Measurements from ENCODE around the gene CERCAM.
A peak's percentile ranks its signal among the peaks of the same experiment; 100 is the strongest.
"Not testable (repeated sequence)": the region's sequence is repeated elsewhere in the genome, so short reads cannot be mapped to it uniquely, and the experiment has no call there.

CERCAM gene

GRCh38 chr9:128439273-128439672 lies 18.6 kb downstream of the CERCAM start:
- no peak for DNase-seq (ENCODE audit: low read depth)
- TF ChIP-seq, protein P1, sequence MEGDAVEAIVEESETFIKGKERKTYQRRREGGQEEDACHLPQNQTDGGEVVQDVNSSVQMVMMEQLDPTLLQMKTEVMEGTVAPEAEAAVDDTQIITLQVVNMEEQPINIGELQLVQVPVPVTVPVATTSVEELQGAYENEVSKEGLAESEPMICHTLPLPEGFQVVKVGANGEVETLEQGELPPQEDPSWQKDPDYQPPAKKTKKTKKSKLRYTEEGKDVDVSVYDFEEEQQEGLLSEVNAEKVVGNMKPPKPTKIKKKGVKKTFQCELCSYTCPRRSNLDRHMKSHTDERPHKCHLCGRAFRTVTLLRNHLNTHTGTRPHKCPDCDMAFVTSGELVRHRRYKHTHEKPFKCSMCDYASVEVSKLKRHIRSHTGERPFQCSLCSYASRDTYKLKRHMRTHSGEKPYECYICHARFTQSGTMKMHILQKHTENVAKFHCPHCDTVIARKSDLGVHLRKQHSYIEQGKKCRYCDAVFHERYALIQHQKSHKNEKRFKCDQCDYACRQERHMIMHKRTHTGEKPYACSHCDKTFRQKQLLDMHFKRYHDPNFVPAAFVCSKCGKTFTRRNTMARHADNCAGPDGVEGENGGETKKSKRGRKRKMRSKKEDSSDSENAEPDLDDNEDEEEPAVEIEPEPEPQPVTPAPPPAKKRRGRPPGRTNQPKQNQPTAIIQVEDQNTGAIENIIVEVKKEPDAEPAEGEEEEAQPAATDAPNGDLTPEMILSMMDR (IDR thresholded peaks at IDR 0.05; ENCODE audit: insufficient read depth, low read depth, low read length, missing control alignments), result no peak
- no peak overlapping the region for H3K4me3 ChIP-seq (ENCODE audit: low read depth, low read length)

GRCh38 chr9:128442150-128442549 lies 21.5 kb downstream of the CERCAM start:
- DNase-seq (ENCODE audit: low read depth), result no peak
- H3K4me3 ChIP-seq (ENCODE audit: low read depth, low read length), result no peak overlapping the region
- TF ChIP-seq, protein P1 (IDR thresholded peaks at IDR 0.05; ENCODE audit: insufficient read depth, low read depth, low read length, missing control alignments), result no peak

DNA sequence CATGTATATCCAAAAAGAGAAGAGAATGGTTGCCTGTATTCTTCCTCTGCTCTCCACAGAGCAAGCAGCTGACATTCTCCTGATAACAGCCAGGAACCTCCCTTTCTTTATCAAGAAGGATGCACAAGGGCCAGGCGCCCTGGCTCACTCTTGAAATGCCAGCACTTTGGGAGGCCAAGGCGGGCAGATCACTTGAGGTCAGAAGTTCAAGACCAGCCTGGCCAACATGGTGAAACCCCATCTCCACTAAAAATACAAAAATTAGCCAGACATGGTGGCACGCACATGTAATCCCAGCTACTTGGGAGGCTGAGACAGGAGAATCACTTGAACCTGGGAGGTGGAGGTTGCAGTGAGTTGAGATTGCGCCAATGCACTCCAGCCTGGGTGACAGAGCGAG lies 25.8 kb downstream of the CERCAM start:
- not testable (repeated sequence) for DNase-seq (ENCODE audit: low read depth); H3K4me3 ChIP-seq (ENCODE audit: low read depth, low read length)

DNA sequence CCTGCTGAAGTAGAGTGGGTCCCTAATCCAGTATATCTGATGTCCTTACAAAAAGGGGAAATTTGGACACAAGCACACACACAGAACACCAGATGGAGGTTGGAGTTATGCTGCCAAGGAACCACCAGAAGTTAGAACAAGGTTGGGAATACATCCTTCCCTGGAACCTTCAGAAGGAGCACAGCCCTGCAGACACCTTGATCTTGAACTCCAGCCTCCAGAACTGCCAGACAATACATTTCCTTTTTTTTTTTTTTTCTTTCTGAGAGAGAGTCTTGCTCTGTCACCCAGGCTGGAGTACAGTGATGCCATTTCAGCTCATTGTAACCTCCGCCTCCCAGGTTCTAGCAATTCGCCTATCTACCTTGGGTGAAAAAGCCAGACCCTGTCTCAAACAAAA lies 28.1 kb downstream of the CERCAM start:
- no peak overlapping the region for H3K4me3 ChIP-seq (ENCODE audit: low read depth, low read length)
- TF ChIP-seq, protein P1 (IDR thresholded peaks at IDR 0.05; ENCODE audit: insufficient read depth, low read depth, low read length, missing control alignments), result no peak
- no peak for DNase-seq (ENCODE audit: low read depth)

- DNase-seq (ENCODE audit: low read depth), result no peak
- TF ChIP-seq, protein P1 (IDR thresholded peaks at IDR 0.05; ENCODE audit: insufficient read depth, low read depth, low read length, missing control alignments), result no peak
- no peak overlapping the region for H3K4me3 ChIP-seq (ENCODE audit: low read depth, low read length)
These were observed 34.3 kb downstream of the CERCAM start for GRCh38 chr9:128454991-128455390.

- TF ChIP-seq, protein P1 (IDR thresholded peaks at IDR 0.05; ENCODE audit: insufficient read depth, low read depth, low read length, missing control alignments), result no peak
- H3K4me3 ChIP-seq (ENCODE audit: low read depth, low read length), result peak within 1 kb of the TSS; percentile 99
- DNase-seq (ENCODE audit: low read depth), result peak; percentile 97
These were observed 35.4 kb downstream of the CERCAM start, which contains the start of gene ODF2 for GRCh38 chr9:128455849-128456612. TSS of gene ODF2 (plus strand) at chr9:128456006. CDS start at chr9:128456092, 86 bp downstream.

- H3K4me3 ChIP-seq (ENCODE audit: low read depth, low read length), result peak overlapping the region; percentile 99
- TF ChIP-seq, protein P1 (IDR thresholded peaks at IDR 0.05; ENCODE audit: insufficient read depth, low read depth, low read length, missing control alignments), result no peak
- peak; percentile 75 for DNase-seq (ENCODE audit: low read depth)
These were observed 36.0 kb downstream of the CERCAM start for GRCh38 chr9:128456613-128457061.
